Osteocyte (in vitro differentiated cells): ENCODE results near the gene ZNF275. TPM values are rescaled to one million over a fixed set of nuclear protein-coding genes. Genes with fewer than 3 reads are reported as not detected.
"Not testable (repeated sequence)": the region's sequence is repeated elsewhere in the genome, so short reads cannot be mapped to it uniquely, and the experiment has no call there.

Source experiments
- DNase-seq: peaks from one replicate; pipeline ENCODE4 v3.0.0; 2021; ENCODE audit warnings: mixed read lengths; ENCODE audit not compliant: unreplicated experiment; ENCODE audit errors: extremely low spot score
- H3K27ac Mint-ChIP-seq: one replicate; pipeline ENCODE4 v1.8.0; 2021; ENCODE audit warnings: mild to moderate bottlenecking, mixed read lengths; ENCODE audit not compliant: unreplicated experiment
- H3K27me3 Mint-ChIP-seq: one replicate; pipeline ENCODE4 v1.8.0; 2021; ENCODE audit warnings: mixed read lengths; ENCODE audit not compliant: unreplicated experiment
- H3K36me3 Mint-ChIP-seq: one replicate; pipeline ENCODE4 v1.8.0; 2021; ENCODE audit warnings: mixed read lengths; ENCODE audit not compliant: unreplicated experiment
- H3K4me1 Mint-ChIP-seq: one replicate; pipeline ENCODE4 v1.8.0; 2021; ENCODE audit warnings: mixed read lengths; ENCODE audit not compliant: unreplicated experiment
- H3K4me3 Mint-ChIP-seq: one replicate; pipeline ENCODE4 v1.8.0; 2021; ENCODE audit warnings: mild to moderate bottlenecking, moderate library complexity, mixed read lengths; ENCODE audit not compliant: unreplicated experiment
- H3K9me3 Mint-ChIP-seq: one replicate; pipeline ENCODE4 v1.8.0; 2021; ENCODE audit warnings: mixed read lengths; ENCODE audit not compliant: unreplicated experiment
- CTCF ChIP-seq: fragments of 200-600 bp; sonication (generic); IDR thresholded peaks from 2 replicates; pipeline ENCODE4 v1.5.0; 2021; ENCODE audit warnings: antibody characterized with exemption, mild to moderate bottlenecking, moderate library complexity
- total RNA-seq: library from RNA; stranded (reverse); gene quantifications from 2 replicates; pipeline ENCODE4 v1.2.1, GENCODE V29; 2021

ZNF275 gene
- total RNA-seq, 1 donor from 2014 or later: 14.6 TPM

DNA sequence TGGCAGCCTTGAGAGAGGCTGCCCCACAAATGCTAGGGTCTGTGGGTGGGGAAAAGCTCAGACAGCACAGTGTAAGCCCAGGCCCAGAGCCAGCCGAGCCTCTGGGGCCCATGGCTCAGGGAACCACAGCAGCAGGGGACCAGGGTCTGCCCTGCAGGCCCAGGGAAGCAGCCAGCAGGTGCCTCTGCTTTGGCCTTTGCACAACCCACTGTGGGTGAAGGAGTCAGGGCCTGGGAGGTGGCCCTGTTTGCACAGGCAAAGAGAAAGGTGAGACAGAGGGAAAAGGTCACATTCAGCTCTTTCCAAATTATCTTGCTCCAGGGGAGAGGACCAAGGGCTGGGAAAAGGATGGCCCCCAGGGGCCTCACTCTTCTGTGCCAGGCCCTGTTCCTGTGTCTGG, 21.1 kb upstream of the ZNF275 start:
- Mint-ChIP-seq H3K27ac (no peak overlapping the region), H3K4me1 (no peaks in the 10 kb centered on the region), H3K36me3 (no peaks in the 10 kb centered on the region), H3K4me3 (no peak overlapping the region), H3K27me3 (no peaks in the 10 kb centered on the region), H3K9me3 (no peaks in the 10 kb centered on the region)
- no peak for DNase-seq
- TF ChIP-seq CTCF: no peak

GRCh38 chrX:153317306-153317705, 16.6 kb upstream of the ZNF275 start:
- TF ChIP-seq CTCF: no peak
- DNase-seq: peak; percentile 76
- H3K4me1 Mint-ChIP-seq: no peaks in the 10 kb centered on the region
- H3K27ac Mint-ChIP-seq: no peak overlapping the region
- no peaks in the 10 kb centered on the region for H3K27me3 Mint-ChIP-seq
- H3K4me3 Mint-ChIP-seq: no peak overlapping the region
- no peaks in the 10 kb centered on the region for H3K9me3 Mint-ChIP-seq
- no peaks in the 10 kb centered on the region for H3K36me3 Mint-ChIP-seq

DNA sequence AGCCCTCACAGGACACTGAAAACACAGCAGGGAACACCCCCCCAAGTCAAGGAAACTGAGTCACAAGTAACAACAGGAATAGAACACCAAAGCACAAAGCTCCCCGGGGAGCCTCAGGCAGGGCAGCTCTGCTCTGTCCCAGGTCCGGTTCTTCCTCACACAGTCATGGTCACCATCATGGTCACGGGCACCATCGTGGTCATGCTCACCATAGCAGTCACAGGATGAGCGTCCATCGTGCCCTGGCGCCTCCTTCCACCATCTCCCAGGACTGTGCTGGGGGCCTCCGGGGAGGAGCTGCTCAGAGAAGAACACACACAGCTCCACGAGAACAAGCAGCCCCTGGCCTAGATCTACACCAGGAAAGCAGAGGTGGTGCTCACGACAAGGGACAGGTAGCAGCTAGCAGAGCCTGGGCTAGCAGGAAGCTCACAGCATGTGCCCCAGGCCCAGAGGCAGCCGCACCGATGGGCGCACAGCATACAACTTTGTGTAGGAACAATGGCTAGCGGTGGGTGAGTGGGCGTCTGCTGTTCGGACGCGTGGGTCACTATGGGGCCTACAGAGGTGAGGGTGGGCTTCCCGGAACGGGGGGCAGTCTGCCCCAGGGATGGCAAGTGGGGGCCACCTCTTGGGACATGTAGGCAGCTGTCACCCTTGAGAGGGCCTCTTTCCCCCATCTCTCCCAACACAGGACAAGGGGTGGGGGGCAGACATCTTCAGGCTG, 15.8 kb upstream of the ZNF275 start:
- Mint-ChIP-seq H3K27me3 (peaks cover 2% of the 10 kb centered on the region), H3K9me3 (peaks cover 2% of the 10 kb centered on the region)
- DNase-seq: peak; percentile 80

DNA sequence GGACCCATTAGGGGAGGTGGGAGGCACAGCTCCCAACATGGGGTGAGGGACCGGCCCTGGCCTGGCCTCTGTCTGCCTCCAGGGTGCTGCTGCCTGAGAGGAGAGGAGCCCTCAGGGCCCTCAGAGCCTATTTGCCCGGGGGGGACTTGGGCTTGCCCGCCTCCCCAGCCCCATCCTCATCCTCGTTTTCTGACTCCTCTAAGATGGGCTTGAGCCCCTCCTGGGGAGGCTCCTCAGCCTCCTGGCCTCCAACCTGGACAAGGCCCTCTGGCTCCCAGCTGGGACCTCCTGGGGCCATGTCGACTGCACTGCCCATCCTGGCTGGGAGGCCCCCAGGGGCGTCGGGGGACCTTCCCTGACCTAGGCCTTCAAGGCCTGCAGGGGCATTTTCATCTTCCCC, 15.1 kb upstream of the ZNF275 start:
- Mint-ChIP-seq H3K4me1 (no peaks in the 10 kb centered on the region), H3K27me3 (peaks cover 6% of the 10 kb centered on the region), H3K36me3 (no peaks in the 10 kb centered on the region), H3K4me3 (no peak overlapping the region), H3K27ac (no peak overlapping the region), H3K9me3 (peaks cover 6% of the 10 kb centered on the region)
- no peak for TF ChIP-seq CTCF
- peak; percentile 83 for DNase-seq

More for the DNA sequence above, 15.8 kb upstream of the ZNF275 start:
- Mint-ChIP-seq H3K36me3 (no peaks in the 10 kb centered on the region), H3K4me3 (no peak overlapping the region), H3K4me1 (no peaks in the 10 kb centered on the region), H3K27ac (no peak overlapping the region)
- no peak for TF ChIP-seq CTCF

DNA sequence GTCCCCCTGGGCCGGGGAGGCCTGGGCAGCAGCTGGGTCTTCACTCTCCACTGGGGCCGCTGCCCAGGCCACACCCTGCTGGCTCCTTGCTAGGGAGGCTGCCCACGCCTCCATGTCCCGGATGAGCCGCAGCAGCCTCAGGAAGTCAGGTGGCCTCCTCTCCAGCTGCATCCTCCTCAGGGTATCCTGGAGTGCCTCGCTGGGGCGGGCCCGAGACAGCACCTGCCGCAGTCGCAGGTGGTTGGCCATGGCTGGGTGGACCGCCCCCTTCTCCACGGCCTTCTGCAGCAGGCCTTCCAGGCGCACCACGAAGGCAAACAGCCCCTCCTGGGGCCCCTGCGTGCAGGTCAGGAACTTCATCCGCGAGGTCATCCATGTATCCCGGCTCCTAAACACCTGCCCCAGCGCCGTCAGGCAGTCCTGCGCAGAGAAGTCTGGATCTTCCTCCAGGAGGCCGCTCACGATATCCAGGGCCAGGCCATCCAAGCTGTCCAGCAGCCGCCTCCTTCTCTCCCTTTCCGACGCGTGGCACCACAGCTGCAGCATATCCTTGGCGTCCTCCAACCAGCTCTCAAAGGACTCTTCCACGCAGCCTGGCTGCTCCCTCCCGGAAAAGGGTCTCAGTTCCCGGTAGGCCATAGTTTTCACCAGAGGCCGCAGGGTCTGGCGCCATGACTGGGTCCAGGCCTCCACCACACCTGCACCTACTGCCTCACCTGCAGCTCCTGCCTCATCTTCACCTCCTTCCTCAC, 14.5 kb upstream of the ZNF275 start:
- H3K27me3 Mint-ChIP-seq: peaks cover 12% of the 10 kb centered on the region
- no peak overlapping the region for H3K4me3 Mint-ChIP-seq
- no peak for TF ChIP-seq CTCF
- H3K9me3 Mint-ChIP-seq: peaks cover 10% of the 10 kb centered on the region
- DNase-seq: peak; percentile 83
- no peak overlapping the region for H3K27ac Mint-ChIP-seq
- H3K36me3 Mint-ChIP-seq: no peaks in the 10 kb centered on the region
- H3K4me1 Mint-ChIP-seq: no peaks in the 10 kb centered on the region

- not testable (repeated sequence) for H3K27ac Mint-ChIP-seq, H3K4me3 Mint-ChIP-seq, H3K9me3 Mint-ChIP-seq, H3K4me1 Mint-ChIP-seq, H3K36me3 Mint-ChIP-seq
- peak; percentile 34 for DNase-seq
- H3K27me3 Mint-ChIP-seq: peaks cover 12% of the 10 kb centered on the region
These were observed 13.9 kb upstream of the ZNF275 start for GRCh38 chrX:153320047-153320443.
